ENCODE data around the gene RPGRIP1. TPM values are rescaled to one million over a fixed set of nuclear protein-coding genes. Genes with fewer than 3 reads are reported as not detected.

The RPGRIP1 gene
- polyA plus RNA-seq, 1 donor from 2014 or later: not detected

DNA sequence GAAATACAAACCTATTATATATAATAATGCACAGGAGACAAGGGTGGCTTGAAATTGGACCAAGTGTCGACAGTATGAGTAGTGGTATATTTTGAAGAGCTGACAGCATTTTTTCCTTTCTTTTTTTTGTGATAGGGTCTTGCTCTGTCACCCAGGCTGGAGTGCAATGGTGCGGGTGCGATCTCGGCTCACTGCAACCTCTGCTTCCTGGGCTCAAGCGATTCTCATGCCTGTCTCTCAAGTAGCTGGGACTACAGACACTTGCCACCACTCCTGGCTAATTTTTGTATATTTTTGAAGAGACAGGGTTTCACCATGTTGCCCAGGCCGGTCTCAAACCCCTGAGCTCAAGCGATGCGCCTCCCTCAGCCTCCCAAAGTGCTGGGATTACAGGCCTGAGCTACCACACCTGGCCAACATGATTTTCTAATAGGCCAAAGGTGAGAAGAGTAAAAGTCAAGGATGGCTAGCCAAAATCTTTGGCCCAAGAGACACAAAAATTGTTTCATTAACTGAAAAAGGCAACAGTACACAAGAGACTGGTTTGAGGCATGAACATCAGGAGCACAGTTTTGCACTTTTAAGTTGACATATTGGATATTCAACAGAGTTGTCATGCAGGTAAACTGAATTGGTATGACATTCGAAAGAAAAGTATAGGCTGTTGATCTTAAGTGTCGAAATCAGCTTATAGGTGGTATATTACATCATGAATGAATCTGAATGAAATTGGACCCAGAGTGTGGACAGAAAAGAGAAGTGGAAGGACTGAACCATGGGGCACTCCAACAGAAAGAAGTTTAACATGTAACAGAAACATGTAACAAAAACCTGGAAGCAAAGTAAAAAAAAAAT, 23.1 kb upstream of the RPGRIP1 start:
- H3K4me2 ChIP-seq (ENCODE audit: low read length): no peak overlapping the region
- no peaks in the 10 kb centered on the region for H3K9me3 ChIP-seq (ENCODE audit: low read length)
- no peaks in the 10 kb centered on the region for H3K36me3 ChIP-seq (ENCODE audit: insufficient read depth, low read length)
- TF ChIP-seq EZH2 (IDR thresholded peaks at IDR 0.05; ENCODE audit: borderline replicate concordance, insufficient read depth, low read length, poor library complexity, severe bottlenecking) (no peak), TAF1 (IDR thresholded peaks at IDR 0.05; ENCODE audit: low read depth) (no peak), RAD21 (conservative IDR thresholded peaks at IDR 0.05) (no peak), POLR2AphosphoS5 (IDR thresholded peaks at IDR 0.05) (no peak), EP300 (conservative IDR thresholded peaks at IDR 0.05; ENCODE audit: poor library complexity, severe bottlenecking) (no peak), CTCF (IDR thresholded peaks at IDR 0.05; ENCODE audit: poor library complexity, severe bottlenecking) (no peak), SMC3 (conservative IDR thresholded peaks at IDR 0.05; ENCODE audit: poor library complexity) (no peak), MXI1 (conservative IDR thresholded peaks at IDR 0.05; ENCODE audit: poor library complexity, severe bottlenecking) (no peak), REST (IDR thresholded peaks at IDR 0.05; ENCODE audit: borderline replicate concordance) (no peak)
- no peak overlapping the region for H3K27ac ChIP-seq (ENCODE audit: low read length)
- no peak overlapping the region for H3K4me3 ChIP-seq (ENCODE audit: low read length)
- no peaks in the 10 kb centered on the region for H3K27me3 ChIP-seq (ENCODE audit: insufficient read depth, low read depth, low read length)
- H2AFZ ChIP-seq (ENCODE audit: low read depth, low read length): no peak overlapping the region
- no peak overlapping the region for H3K9ac ChIP-seq (ENCODE audit: low read length)
- H3K9me2 ChIP-seq (ENCODE audit: insufficient read depth, low read length): no peaks in the 10 kb centered on the region
- H4K20me1 ChIP-seq (ENCODE audit: insufficient read depth): peaks cover 32% of the 10 kb centered on the region
- no peaks in the 10 kb centered on the region for H3F3A ChIP-seq (ENCODE audit: insufficient read depth, low read length, poor library complexity, severe bottlenecking)
- peaks cover 91% of the 10 kb centered on the region for H3K79me2 ChIP-seq (replicated peaks; ENCODE audit: insufficient read depth, low read length)

DNA sequence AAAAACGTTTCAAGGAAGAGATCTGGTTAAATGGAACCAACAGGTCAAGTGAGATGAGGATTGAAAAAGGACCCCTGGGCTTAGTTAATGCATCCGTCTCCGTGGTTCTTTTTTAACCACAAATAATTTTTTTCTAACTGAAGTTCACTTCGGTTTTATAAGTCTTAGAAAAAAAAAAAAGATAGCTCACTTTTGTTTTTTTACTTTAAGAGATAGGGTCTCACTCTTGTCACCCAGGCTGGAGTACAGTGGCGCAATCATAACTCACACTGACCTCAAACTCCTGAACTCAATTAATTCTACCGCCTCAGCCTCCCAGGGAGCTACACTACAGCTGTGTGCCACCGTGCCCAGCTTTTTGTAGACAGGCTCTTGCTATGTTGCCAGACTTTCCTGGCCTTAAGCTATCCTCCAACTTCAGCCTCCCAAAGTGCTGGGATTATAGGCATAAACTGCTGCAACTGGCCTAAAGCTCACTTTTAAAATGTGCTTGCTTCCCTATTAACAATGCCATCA, 22.4 kb upstream of the RPGRIP1 start:
- Histone ChIP-seq H3K9me2 (ENCODE audit: insufficient read depth, low read length) (no peaks in the 10 kb centered on the region), H3K27me3 (ENCODE audit: insufficient read depth, low read depth, low read length) (no peaks in the 10 kb centered on the region), H3K9ac (ENCODE audit: low read length) (no peak overlapping the region), H3F3A (ENCODE audit: insufficient read depth, low read length, poor library complexity, severe bottlenecking) (no peaks in the 10 kb centered on the region), H3K9me3 (ENCODE audit: low read length) (no peaks in the 10 kb centered on the region), H3K4me2 (ENCODE audit: low read length) (no peak overlapping the region), H3K27ac (ENCODE audit: low read length) (no peak overlapping the region), H3K79me2 (replicated peaks; ENCODE audit: insufficient read depth, low read length) (peaks cover 91% of the 10 kb centered on the region), H2AFZ (ENCODE audit: low read depth, low read length) (no peak overlapping the region), H3K4me3 (ENCODE audit: low read length) (no peak overlapping the region), H3K36me3 (ENCODE audit: insufficient read depth, low read length) (peaks cover 4% of the 10 kb centered on the region), H4K20me1 (ENCODE audit: insufficient read depth) (peaks cover 36% of the 10 kb centered on the region)
- no peak for TF ChIP-seq POLR2AphosphoS5 (IDR thresholded peaks at IDR 0.05)
- TF ChIP-seq EP300 (conservative IDR thresholded peaks at IDR 0.05; ENCODE audit: poor library complexity, severe bottlenecking): no peak
- TF ChIP-seq EZH2 (IDR thresholded peaks at IDR 0.05; ENCODE audit: borderline replicate concordance, insufficient read depth, low read length, poor library complexity, severe bottlenecking): no peak
- no peak for TF ChIP-seq RAD21 (conservative IDR thresholded peaks at IDR 0.05)
- TF ChIP-seq CTCF (IDR thresholded peaks at IDR 0.05; ENCODE audit: poor library complexity, severe bottlenecking): no peak
- no peak for TF ChIP-seq SMC3 (conservative IDR thresholded peaks at IDR 0.05; ENCODE audit: poor library complexity)
- TF ChIP-seq TAF1 (IDR thresholded peaks at IDR 0.05; ENCODE audit: low read depth): no peak
- TF ChIP-seq MXI1 (conservative IDR thresholded peaks at IDR 0.05; ENCODE audit: poor library complexity, severe bottlenecking): no peak
- no peak for TF ChIP-seq REST (IDR thresholded peaks at IDR 0.05; ENCODE audit: borderline replicate concordance)

Measured in neural cell (in vitro differentiated cells).